BE2C (cell line): ENCODE measurements around the gene NCR2.

Experiments
- DNase-seq: peaks from one replicate; pipeline ENCODE4 v3.0.0-alpha.2; 2020
- H3K27me3 ChIP-seq: fragments of 250-450 bp; sonication (Bioruptor Pico); 2 replicates; pipeline ENCODE4 v1.5.1; 2020; ENCODE audit warnings: mild to moderate bottlenecking
- H3K36me3 ChIP-seq: fragments of 250-450 bp; sonication (Bioruptor Pico); 2 replicates; pipeline ENCODE4 v1.5.1; 2020; ENCODE audit warnings: mild to moderate bottlenecking
- H3K4me1 ChIP-seq: fragments of 250-450 bp; sonication (Bioruptor Pico); 2 replicates; pipeline ENCODE4 v1.5.1; 2020
- H3K4me3 ChIP-seq: 2 replicates; pipeline ENCODE4 v1.5.1; 2011; ENCODE audit warnings: low read depth, low read length
- H3K9me3 ChIP-seq: fragments of 250-450 bp; sonication (Bioruptor Pico); 2 replicates; pipeline ENCODE4 v1.5.1; 2020
- CTCF ChIP-seq: IDR thresholded peaks from 2 replicates; pipeline ENCODE4 v1.5.1; 2012; ENCODE audit warnings: mild to moderate bottlenecking, low read depth, low read length

NCR2 gene

GRCh38 chr6:41367700-41368099, 32.3 kb downstream of the NCR2 start:
- H3K4me1 ChIP-seq, result no peaks in the 10 kb centered on the region
- H3K4me3 ChIP-seq, result no peak overlapping the region
- H3K9me3 ChIP-seq, result no peaks in the 10 kb centered on the region
- H3K36me3 ChIP-seq, result no peaks in the 10 kb centered on the region
- peak; percentile 82 for TF ChIP-seq CTCF
- DNase-seq, result peak; percentile 70
- peaks cover 40% of the 10 kb centered on the region for H3K27me3 ChIP-seq

- no peaks in the 10 kb centered on the region for H3K4me1 ChIP-seq
- H3K36me3 ChIP-seq, result no peaks in the 10 kb centered on the region
- DNase-seq, result no peak
- H3K4me3 ChIP-seq, result no peak overlapping the region
- peaks cover 56% of the 10 kb centered on the region for H3K27me3 ChIP-seq
- no peaks in the 10 kb centered on the region for H3K9me3 ChIP-seq
- no peak for TF ChIP-seq CTCF
Observed at GRCh38 chr6:41370488-41371111, 35.2 kb downstream of the NCR2 start.

- no peaks in the 10 kb centered on the region for H3K4me1 ChIP-seq
- H3K4me3 ChIP-seq, result no peak overlapping the region; the same call in 1 of the 2 replicates
- H3K9me3 ChIP-seq, result no peaks in the 10 kb centered on the region
- no peak for DNase-seq
- peaks cover 65% of the 10 kb centered on the region for H3K27me3 ChIP-seq
- H3K36me3 ChIP-seq, result no peaks in the 10 kb centered on the region
- no peak for TF ChIP-seq CTCF
Observed at GRCh38 chr6:41371461-41371991, 36.1 kb downstream of the NCR2 start.

DNA sequence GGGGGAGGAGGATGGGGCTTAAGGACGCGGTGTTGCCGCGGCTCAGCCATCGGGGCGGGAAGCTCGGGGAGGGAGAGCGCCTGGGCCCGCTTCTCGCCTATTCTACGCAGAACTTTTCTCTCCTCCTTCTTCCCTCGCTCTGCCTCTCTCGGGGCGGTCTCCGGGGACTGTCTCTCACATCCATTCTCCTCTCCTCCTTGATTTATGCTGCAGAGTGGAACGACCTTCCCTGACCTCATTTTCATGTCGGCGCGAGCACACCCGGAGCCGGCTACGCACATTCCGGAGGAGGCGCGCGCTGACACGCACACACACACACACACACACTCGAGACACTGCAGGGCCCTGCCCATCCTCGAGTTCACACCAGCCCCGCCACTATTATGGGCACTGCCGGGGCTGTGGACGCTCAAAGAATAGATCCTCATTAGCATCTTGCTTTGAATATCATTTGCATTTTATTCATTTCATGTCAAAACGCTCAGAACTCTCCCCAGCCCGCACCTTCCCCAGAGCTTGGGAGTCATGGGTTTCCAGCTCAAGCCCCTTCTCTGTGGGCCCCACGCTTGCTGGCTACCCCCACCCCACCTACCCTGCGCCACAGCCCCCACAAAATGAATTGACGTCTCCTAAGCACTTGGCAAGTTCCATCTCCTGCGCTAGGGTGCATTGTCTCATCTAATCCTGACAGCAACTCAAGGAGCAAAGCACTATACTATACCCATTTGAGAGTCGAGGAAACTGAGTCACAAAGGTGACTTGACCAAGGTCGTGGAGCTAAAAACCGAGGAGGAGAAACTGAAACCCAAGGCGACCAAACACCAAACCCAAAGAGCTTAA, 36.8 kb downstream of the NCR2 start:
- no peak for DNase-seq

DNA sequence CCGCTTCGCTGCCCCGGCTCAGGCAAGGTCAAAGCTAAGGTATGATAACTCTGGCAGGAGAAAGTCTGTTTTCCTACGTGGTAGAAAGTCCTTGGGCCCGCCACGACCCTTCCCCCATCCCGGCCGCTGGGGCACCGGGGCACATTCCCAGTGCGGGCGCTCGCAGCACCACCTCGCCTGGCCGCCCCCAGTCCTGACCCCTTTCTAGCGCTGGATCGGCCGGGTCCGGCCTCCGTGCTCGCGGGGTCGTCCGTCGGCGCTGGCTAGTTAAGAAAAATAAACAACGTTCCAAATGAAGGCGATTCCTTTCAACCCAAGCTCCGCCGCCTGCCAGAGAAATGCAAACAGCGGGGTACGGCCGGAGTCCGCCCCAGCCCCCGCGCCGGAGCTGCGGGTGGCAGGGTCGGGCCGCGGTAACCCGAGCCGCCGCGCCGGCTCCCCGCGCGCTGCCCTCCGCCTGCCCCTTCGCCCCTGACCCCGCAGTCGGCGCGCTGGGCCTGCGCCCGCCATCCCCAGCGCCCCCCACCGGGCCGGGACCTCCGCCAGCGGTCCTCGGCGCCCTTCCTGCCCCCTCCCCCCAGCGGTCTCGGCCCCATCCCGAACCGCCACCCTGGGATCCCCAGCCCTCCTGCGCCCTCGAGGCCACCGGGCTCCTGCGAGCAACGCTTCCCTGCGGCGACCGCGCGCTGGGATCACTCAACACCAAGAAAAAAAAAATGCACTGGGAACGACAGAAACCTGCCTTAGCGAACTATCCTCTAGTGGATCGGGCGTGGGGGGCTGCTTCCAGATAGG, 37.6 kb downstream of the NCR2 start:
- H3K4me1 ChIP-seq, result no peaks in the 10 kb centered on the region
- H3K36me3 ChIP-seq, result no peaks in the 10 kb centered on the region
- no peak for TF ChIP-seq CTCF
- H3K4me3 ChIP-seq, result no peak overlapping the region
- DNase-seq, result no peak
- H3K9me3 ChIP-seq, result no peaks in the 10 kb centered on the region
- peaks cover 76% of the 10 kb centered on the region for H3K27me3 ChIP-seq

More for the DNA sequence above, 36.8 kb downstream of the NCR2 start:
- H3K9me3 ChIP-seq, result no peaks in the 10 kb centered on the region
- H3K4me3 ChIP-seq, result no peak overlapping the region; the same call in 1 of the 2 replicates
- no peaks in the 10 kb centered on the region for H3K4me1 ChIP-seq
- no peaks in the 10 kb centered on the region for H3K36me3 ChIP-seq
- TF ChIP-seq CTCF, result no peak
- peaks cover 72% of the 10 kb centered on the region for H3K27me3 ChIP-seq
